GM13976 (cell line): ENCODE measurements around the gene BSPH1.

Experiments used
- DNase-seq: peaks from one replicate; pipeline ENCODE4 v3.0.0; 2012; ENCODE audit warnings: low spot score
- in situ Hi-C: fragments of 300-500 bp; cut with MboI; formaldehyde crosslinking; loops from one replicate; pipeline ENCODE4 v1.12.0; 2022; ENCODE audit warnings: low sequenced_read_pairs, mixed read lengths, inconsistent platforms; ENCODE audit not compliant: unreplicated experiment
- TF ChIP-seq, protein P1 (sequence below): IDR thresholded peaks from 2 replicates; pipeline ENCODE4 v1.5.1; 2012; ENCODE audit warnings: borderline replicate concordance, mild to moderate bottlenecking; ENCODE audit not compliant: insufficient read depth; ENCODE audit errors: extremely low read depth, missing control alignments, control extremely low read depth

The BSPH1 gene, protein sequence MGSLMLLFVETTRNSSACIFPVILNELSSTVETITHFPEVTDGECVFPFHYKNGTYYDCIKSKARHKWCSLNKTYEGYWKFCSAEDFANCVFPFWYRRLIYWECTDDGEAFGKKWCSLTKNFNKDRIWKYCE

DNA sequence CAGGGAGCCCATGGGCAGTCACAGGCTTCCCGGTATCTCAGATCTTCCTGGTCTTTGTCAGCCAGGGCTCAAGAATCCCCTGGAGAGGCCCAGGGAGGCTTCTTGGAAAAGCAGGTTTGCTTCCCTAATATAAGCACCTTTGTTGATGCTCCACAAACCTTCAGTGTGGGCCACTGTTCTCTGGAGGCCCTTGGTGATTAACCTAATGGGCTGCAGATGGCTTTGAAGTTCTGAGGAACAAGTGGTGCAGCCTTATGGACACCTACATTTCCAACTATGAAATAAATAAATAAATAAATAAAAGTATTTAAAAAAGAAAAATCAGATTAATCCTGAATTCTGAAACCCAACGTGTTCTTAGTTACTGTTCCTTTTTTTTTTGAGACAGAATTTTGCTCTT is at the start of gene BSPH1:
TSS of gene BSPH1 (minus strand) at position 101 of the 400 bp plus-strand sequence. CDS start at position 12, 89 bp downstream.
- in situ Hi-C loops = no loop called here
- TF ChIP-seq, protein P1, sequence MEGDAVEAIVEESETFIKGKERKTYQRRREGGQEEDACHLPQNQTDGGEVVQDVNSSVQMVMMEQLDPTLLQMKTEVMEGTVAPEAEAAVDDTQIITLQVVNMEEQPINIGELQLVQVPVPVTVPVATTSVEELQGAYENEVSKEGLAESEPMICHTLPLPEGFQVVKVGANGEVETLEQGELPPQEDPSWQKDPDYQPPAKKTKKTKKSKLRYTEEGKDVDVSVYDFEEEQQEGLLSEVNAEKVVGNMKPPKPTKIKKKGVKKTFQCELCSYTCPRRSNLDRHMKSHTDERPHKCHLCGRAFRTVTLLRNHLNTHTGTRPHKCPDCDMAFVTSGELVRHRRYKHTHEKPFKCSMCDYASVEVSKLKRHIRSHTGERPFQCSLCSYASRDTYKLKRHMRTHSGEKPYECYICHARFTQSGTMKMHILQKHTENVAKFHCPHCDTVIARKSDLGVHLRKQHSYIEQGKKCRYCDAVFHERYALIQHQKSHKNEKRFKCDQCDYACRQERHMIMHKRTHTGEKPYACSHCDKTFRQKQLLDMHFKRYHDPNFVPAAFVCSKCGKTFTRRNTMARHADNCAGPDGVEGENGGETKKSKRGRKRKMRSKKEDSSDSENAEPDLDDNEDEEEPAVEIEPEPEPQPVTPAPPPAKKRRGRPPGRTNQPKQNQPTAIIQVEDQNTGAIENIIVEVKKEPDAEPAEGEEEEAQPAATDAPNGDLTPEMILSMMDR = no peak
- DNase-seq = no peak

DNA sequence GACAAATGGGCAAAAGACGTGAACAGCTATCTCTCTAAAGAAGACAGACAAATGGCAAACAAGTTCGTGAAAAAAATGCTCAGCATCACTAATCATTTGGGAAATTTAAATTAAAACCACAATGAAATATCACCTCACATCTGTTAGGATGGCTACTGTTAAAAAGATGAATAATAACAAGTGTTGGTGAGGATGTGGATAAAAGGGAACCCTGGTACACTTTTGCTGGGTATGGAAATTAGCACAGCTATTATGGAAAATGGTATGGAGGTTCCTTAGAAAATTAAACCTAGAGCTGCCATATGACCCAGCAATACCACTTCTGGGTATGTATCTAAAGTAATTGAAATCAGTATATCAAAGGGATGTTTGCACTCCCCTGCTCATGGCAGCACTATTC is 44.8 kb upstream of the BSPH1 start:
- no peak for DNase-seq
- TF ChIP-seq, protein P1 = no peak
- in situ Hi-C loops = no loop called here

DNA sequence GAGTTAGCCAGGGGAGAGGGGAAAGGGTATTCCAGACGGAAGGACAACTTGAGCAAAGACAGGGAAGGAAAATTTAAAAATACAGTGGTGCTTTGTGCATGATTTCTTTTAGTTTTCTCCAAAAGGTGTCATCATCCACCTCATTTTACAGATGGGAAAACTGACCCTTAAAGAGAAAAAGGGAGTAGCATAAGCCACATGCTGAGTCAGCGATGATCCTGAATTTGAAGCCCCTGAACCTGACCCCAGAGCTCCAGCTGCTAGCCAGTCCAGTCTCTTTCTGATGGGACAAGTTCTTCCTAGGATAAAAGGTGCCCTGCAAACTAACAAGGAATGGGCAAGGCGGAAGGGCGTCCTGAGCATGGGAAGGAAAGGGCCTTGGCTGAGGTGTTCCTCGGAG is 41.6 kb upstream of the BSPH1 start:
- TF ChIP-seq, protein P1 = no peak
- in situ Hi-C loops = no loop called here
- DNase-seq = no peak

DNA sequence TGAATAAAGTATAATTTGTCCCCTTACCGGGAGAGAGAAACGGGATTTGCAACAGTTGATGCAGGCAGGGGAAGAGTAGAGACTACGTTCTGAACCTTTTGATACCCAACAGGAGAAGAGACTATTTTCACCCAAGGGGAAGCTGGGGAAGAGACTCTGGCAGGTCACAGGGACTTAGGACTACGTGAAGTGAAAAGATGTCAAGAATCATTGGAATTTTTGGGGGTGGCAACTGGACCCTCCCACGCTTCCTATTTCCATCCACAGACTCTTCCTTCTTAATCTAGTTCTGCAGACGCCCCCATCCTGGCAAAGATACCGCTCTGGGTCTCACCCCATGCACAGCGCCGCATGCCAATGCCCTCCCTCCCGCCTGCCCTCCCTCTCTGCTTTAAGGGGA is 38.1 kb upstream of the BSPH1 start:
- in situ Hi-C loops = no loop called here
- TF ChIP-seq, protein P1 = no peak
- no peak for DNase-seq

DNA sequence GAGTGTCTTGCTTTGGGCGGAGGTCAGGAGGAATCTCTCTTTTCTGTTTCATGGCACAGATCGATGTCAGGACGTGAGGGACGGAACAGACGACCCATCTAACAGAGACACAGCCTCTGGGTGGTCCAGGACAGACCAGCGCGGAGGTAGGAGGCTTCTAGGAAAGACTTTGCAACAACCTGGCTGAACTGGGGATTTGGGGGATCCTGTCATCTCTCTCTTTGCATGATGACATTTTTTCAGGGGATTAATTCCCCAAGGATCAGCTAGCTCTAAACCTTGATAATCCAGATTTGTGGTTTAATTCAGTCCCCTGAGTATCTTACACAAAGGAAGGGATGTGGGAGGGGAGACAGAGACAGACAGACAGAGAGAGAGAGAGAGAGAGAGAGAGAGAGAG is 37.5 kb upstream of the BSPH1 start:
- DNase-seq = no peak
- in situ Hi-C loops = no loop called here
- TF ChIP-seq, protein P1 = no peak

DNA sequence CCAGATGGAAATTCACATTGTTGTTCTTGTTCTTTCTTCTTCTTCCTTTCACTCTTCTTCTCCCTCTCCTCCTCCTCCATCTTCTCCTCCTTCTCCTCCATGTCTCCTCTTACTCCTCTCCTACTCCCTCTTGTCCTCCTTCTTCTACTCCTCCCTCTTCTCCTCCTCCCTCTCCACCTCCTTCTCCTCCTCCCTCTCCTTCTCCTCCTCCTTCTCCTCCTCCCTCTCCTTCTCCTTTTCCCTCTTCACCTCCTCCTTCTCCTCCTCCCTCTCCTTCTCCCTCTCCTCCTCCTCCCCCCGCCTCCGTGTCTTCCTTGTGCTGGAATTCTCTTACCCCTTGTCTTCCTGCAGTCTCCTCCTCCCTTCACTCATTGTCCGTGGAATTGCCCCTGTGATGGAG is 33.5 kb upstream of the BSPH1 start:
- no peak for DNase-seq
- in situ Hi-C loops = no loop called here
- TF ChIP-seq, protein P1 = no peak
